ENCODE data around the gene NOTCH2. TPM values are rescaled to one million over a fixed set of nuclear protein-coding genes. Genes with fewer than 3 reads are reported as not detected.

NOTCH2 gene
- polyA plus RNA-seq, 3 donors: 47.3 to 108 (median 86.6) TPM

DNA sequence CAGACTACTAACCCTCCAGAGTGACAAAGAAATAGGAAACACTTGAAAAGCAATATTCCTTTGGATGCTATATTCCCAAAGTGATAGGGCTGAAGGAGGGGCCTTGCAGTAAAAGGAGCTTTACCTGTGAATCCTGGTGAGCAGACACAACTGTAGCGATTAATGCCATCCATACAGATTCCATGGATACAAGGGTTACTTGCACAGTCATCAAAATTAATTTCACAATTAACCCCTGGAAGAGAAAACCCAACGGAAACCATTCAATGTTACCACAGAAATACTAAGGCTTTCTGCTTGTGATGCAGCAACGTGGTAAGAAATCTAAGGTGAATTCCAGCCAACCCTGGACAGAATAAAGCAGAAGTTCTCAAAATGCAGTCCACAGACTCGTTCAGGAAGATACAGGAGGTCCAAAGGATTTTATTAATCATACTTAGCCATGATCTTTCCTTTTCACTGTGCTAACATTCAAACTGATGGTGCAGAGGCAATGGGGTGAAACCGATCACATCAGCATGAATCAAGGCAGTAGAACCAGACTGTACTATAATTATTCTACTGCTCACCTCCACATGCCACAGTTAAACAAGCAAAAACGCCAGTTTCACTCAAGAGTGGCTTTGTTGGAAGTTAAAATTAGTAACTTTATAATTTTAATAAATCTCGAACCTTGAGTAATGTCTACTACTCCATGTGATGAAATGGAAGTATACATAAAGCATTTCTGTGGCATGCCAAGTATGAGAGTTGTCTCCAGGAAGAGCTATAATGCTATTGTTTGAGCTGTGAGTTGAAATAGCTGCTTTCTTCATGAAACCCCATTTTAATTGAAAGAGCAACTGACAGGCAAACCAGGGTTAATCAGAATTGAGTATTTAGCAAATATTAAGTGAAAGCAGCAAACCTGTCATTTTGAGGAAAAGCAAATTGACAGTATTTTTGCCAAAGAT is 109.9 kb downstream of the NOTCH2 start:
- no peak overlapping the region for H3K4me3 ChIP-seq (replicated peaks in 1 of 3; ENCODE audit: low read depth in 2 of 3, low read length in 3 of 3)
- H3K9me3 Mint-ChIP-seq: no peaks in the 10 kb centered on the region
- TF ChIP-seq CTCF (IDR thresholded peaks at IDR 0.05): no peak
- no peaks in the 10 kb centered on the region for H3K4me1 ChIP-seq (ENCODE audit: control insufficient read depth in 1 of 2, insufficient read depth in 2 of 2, low read length in 2 of 2)
- no peak overlapping the region for H3K4me3 Mint-ChIP-seq
- H3K4me2 ChIP-seq (replicated peaks; ENCODE audit: extremely low read depth, low read length, poor library complexity, severe bottlenecking): no peak overlapping the region
- no peaks in the 10 kb centered on the region for H3K9me3 ChIP-seq (replicated peaks in 1 of 2; ENCODE audit: control insufficient read depth in 1 of 2, insufficient read depth in 1 of 2, low read length in 2 of 2)
- H3K36me3 Mint-ChIP-seq: peaks cover 77 to 86% of the 10 kb centered on the region in 2 donors
- H3K27me3 Mint-ChIP-seq (ENCODE audit: low read depth in 3 of 3): peaks cover 0 to 2% (median 0%) of the 10 kb centered on the region in 3 donors
- peaks cover 94 to 99% of the 10 kb centered on the region in 2 donors for H3K36me3 ChIP-seq (replicated peaks in 1 of 2; ENCODE audit: control insufficient read depth in 1 of 2, insufficient read depth in 2 of 2, low read length in 2 of 2)
- DNase-seq: no peak
- H3K4me1 Mint-ChIP-seq: no peaks in the 10 kb centered on the region
- intact Hi-C loops (cut with micrococcal nuclease): loop anchor here in 1 of 2 donors (5.0 kb wide), 1 partner anchor 47 kb away; no protein-coding TSS in a partner anchor
- H3K27ac Mint-ChIP-seq: no peak overlapping the region
- no peak overlapping the region for H2AFZ ChIP-seq (ENCODE audit: insufficient read depth, low read depth, low read length, poor library complexity, severe bottlenecking)
- no peaks in the 10 kb centered on the region for H3K27me3 ChIP-seq (ENCODE audit: control insufficient read depth in 2 of 2, insufficient read depth in 2 of 2, low read length in 2 of 2)
- peaks cover 14% of the 10 kb centered on the region for H3K79me2 ChIP-seq (ENCODE audit: insufficient read depth, low read length)
- no peak overlapping the region for H3K9ac ChIP-seq (ENCODE audit: insufficient read depth, low read length, poor library complexity, severe bottlenecking)
- H3K27ac ChIP-seq (ENCODE audit: low read depth in 1 of 2, low read length in 2 of 2): no peak overlapping the region
- WGBS (ENCODE audit: insufficient coverage): 100% methylated on average over 1 of the region's 7 CpGs
- H4K20me1 ChIP-seq (ENCODE audit: insufficient read depth, low read length): peaks cover 100% of the 10 kb centered on the region

DNA sequence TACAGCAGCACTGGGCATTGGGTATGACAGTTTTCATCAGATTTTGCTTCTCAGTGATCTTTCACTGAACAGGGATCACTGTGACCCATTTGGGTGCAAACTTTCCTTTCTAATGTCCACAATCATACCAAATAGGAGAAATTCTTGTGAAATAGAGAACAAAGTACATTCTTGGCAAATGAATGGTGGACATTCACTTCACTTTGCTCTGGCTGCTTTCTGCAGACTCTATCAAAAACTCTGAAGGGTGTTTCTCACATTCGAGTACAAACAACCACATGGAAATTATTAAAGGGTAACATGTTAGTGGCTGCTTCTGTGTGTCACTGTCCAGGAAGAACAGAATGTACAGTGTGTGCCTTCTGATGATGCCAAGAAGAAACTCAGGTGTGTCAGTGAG is 111.2 kb downstream of the NOTCH2 start:
- H4K20me1 ChIP-seq (ENCODE audit: insufficient read depth, low read length): peaks cover 100% of the 10 kb centered on the region
- no peak for DNase-seq
- no peak overlapping the region for H3K27ac ChIP-seq (ENCODE audit: low read depth in 1 of 2, low read length in 2 of 2)
- peaks cover 11% of the 10 kb centered on the region for H3K79me2 ChIP-seq (ENCODE audit: insufficient read depth, low read length)
- no peak overlapping the region for H3K27ac Mint-ChIP-seq
- no peaks in the 10 kb centered on the region for H3K4me1 ChIP-seq (ENCODE audit: control insufficient read depth in 1 of 2, insufficient read depth in 2 of 2, low read length in 2 of 2)
- no CpG with 5 or more reads among the region's 1 CpG for WGBS (ENCODE audit: insufficient coverage)
- peaks cover 0 to 2% (median 0%) of the 10 kb centered on the region in 3 donors for H3K27me3 Mint-ChIP-seq (ENCODE audit: low read depth in 3 of 3)
- H3K9me3 Mint-ChIP-seq: no peaks in the 10 kb centered on the region
- H3K4me3 ChIP-seq (replicated peaks in 1 of 3; ENCODE audit: low read depth in 2 of 3, low read length in 3 of 3): no peak overlapping the region
- H3K36me3 Mint-ChIP-seq: peaks cover 76 to 83% of the 10 kb centered on the region in 2 donors
- H3K36me3 ChIP-seq (replicated peaks in 1 of 2; ENCODE audit: control insufficient read depth in 1 of 2, insufficient read depth in 2 of 2, low read length in 2 of 2): peaks cover 94 to 99% of the 10 kb centered on the region in 2 donors
- no peaks in the 10 kb centered on the region for H3K9me3 ChIP-seq (replicated peaks in 1 of 2; ENCODE audit: control insufficient read depth in 1 of 2, insufficient read depth in 1 of 2, low read length in 2 of 2)
- no peaks in the 10 kb centered on the region for H3K4me1 Mint-ChIP-seq
- H3K27me3 ChIP-seq (ENCODE audit: control insufficient read depth in 2 of 2, insufficient read depth in 2 of 2, low read length in 2 of 2): no peaks in the 10 kb centered on the region
- no peak overlapping the region for H2AFZ ChIP-seq (ENCODE audit: insufficient read depth, low read depth, low read length, poor library complexity, severe bottlenecking)
- H3K4me3 Mint-ChIP-seq: no peak overlapping the region
- H3K9ac ChIP-seq (ENCODE audit: insufficient read depth, low read length, poor library complexity, severe bottlenecking): no peak overlapping the region
- no peak overlapping the region for H3K4me2 ChIP-seq (replicated peaks; ENCODE audit: extremely low read depth, low read length, poor library complexity, severe bottlenecking)
- intact Hi-C loops (cut with micrococcal nuclease): no loop called here
- TF ChIP-seq CTCF (IDR thresholded peaks at IDR 0.05): no peak
